Amygdala (tissue), 56 donors: Measurements from ENCODE around the gene ZNF148.
A peak's percentile ranks its signal among the peaks of the same experiment; 100 is the strongest.

ENCODE experiments used
- DNase-seq, 56 donors: peaks; one replicate each; lab custom pipeline; 2025; lab: John Stamatoyannopoulos, UW

The ZNF148 gene

GRCh38 chr3:125194061-125194848 lies 180.9 kb downstream of the ZNF148 start:
- no peak for DNase-seq

- DNase-seq, result no peak
These were observed 182.7 kb downstream of the ZNF148 start for GRCh38 chr3:125192190-125193035.

GRCh38 chr3:125191730-125192129 lies 183.4 kb downstream of the ZNF148 start:
- DNase-seq, result no peak

- DNase-seq, result no peak
These were observed 183.9 kb downstream of the ZNF148 start for GRCh38 chr3:125191256-125191655.

- no peak for DNase-seq
These were observed 184.3 kb downstream of the ZNF148 start for GRCh38 chr3:125190786-125191185.

- DNase-seq, result no peak
These were observed 185.6 kb downstream of the ZNF148 start for GRCh38 chr3:125189378-125190165.

- no peak for DNase-seq
These were observed 186.2 kb downstream of the ZNF148 start for GRCh38 chr3:125188955-125189354.

- DNase-seq, result no peak
These were observed 187.6 kb downstream of the ZNF148 start for GRCh38 chr3:125187599-125187910.

- peak in 1 of 56 donors; percentile 9 for DNase-seq
These were observed 188.1 kb downstream of the ZNF148 start for GRCh38 chr3:125186800-125187598.

- peak in 19 of 56 donors; percentile 5 to 58 (median 31) for DNase-seq
These were observed 188.8 kb downstream of the ZNF148 start for GRCh38 chr3:125186261-125186787.

GRCh38 chr3:125185805-125186204 lies 189.3 kb downstream of the ZNF148 start:
- no peak for DNase-seq

GRCh38 chr3:125179884-125180240 lies 195.3 kb downstream of the ZNF148 start:
- DNase-seq, result no peak

GRCh38 chr3:125179143-125179883 lies 195.8 kb downstream of the ZNF148 start:
- DNase-seq, result no peak

GRCh38 chr3:125177746-125178145 lies 197.4 kb downstream of the ZNF148 start:
- no peak for DNase-seq
